Ovary (tissue), 9 donors: ENCODE data around the gene HDAC11. TPM values are rescaled to one million over a fixed set of nuclear protein-coding genes. Genes with fewer than 3 reads are reported as not detected.

Experiments used
- DNase-seq, 5 donors: peaks; one replicate each; pipeline ENCODE4 v3.0.0-alpha.2; 2019 to 2020
- H3K27ac ChIP-seq, 2 donors: fragments of 200-600 bp; one replicate each; pipeline versions ENCODE4 v1.5.1 to v1.8.0; 2019 to 2022
- H3K27me3 ChIP-seq: fragments of 200-600 bp; one replicate; pipeline ENCODE4 v1.8.0; 2022
- H3K36me3 ChIP-seq: fragments of 200-600 bp; sonication (generic); one replicate; pipeline ENCODE4 v1.5.1; 2019
- H3K4me1 ChIP-seq: one replicate; pipeline ENCODE4 v1.8.1; 2013; ENCODE audit warnings: mild to moderate bottlenecking, moderate library complexity; ENCODE audit not compliant: insufficient read depth
- H3K4me3 ChIP-seq: fragments of 200-600 bp; sonication (generic); one replicate; pipeline ENCODE4 v1.5.1; 2017
- H3K9me3 ChIP-seq, 2 donors: fragments of 200-600 bp in 1 of 2; sonication (generic) in 1 of 2; one replicate each; pipeline versions ENCODE4 v1.5.1 to v1.8.1; 2013 to 2019; ENCODE audit warnings: mild to moderate bottlenecking in 1 of 2, moderate library complexity in 1 of 2
- EP300 ChIP-seq: sonication (generic); formaldehyde crosslinking; IDR thresholded peaks from one replicate; pipeline ENCODE4 v1.6.1; 2017; ENCODE audit warnings: antibody characterized with exemption
- POLR2A ChIP-seq: fragments of 450-650 bp; IDR thresholded peaks from one replicate; pipeline ENCODE4 v1.6.1; 2017; ENCODE audit warnings: antibody characterized with exemption, mild to moderate bottlenecking, moderate library complexity
- WGBS, 3 donors: extraction: QIAGEN DNeasy Blood & Tissue Kit in 1 of 3; methylation state at CpG; one replicate each; pipeline versions ENCODE4 v1.1.5 to v1.1.7; 2013 to 2017; 5-methylcytosine and 5-hydroxymethylcytosine counted together
- intact Hi-C, 4 donors: fragments of 100-400 bp; cut with DNase I; formaldehyde crosslinking; loops; one replicate each; pipeline versions ENCODE4 v1.11.0 to v1.15.1; 2022 to 2023
- polyA plus RNA-seq, 2 donors: library from polyadenylated mRNA; stranded (reverse); fragments of 200-250 nt in 1 of 2; fragments of 350-450 nt in 1 of 2; fragmentation: Illumina TruSeq in 1 of 2; extraction: RNeasy Lipid Tissue Mini Kit (QIAGEN cat#74804) in 1 of 2; gene quantifications; one replicate each; pipeline ENCODE4 v1.2.3, GENCODE V29; 2013 to 2014
- total RNA-seq, 7 donors: library from RNA; depleted of rRNA in 2 of 7; stranded (reverse); fragments of >200 nt in 2 of 7; fragmentation: NEBNext Ultra II Directional in 3 of 7; extraction: Animal tissue kit (Norgen Biotek cat#: 25700) in 3 of 7; gene quantifications; one replicate each; pipeline versions ENCODE4 v1.1.0 to v1.2.4, GENCODE V29; 2016 to 2023
- TF ChIP-seq, protein P1 (sequence below), 3 donors: fragments of 450-650 bp in 2 of 3; fragments of 200-600 bp in 1 of 3; IDR thresholded peaks; one replicate each; pipeline versions ENCODE4 v1.5.1 to v1.8.0; 2016 to 2022; ENCODE audit warnings: antibody characterized with exemption in 3 of 3, mild to moderate bottlenecking in 1 of 3
- donor health status: DM: no; HTN: no; CAD: no; lungs with moderate emphysema.
- donor health status: DM: no; HTN: no; CAD: no.
- donor health status: Bipolar disorder and iron deficiency.
- donor health status: DM: yes; HTN: yes; CAD: no.
- donor health status: DM: no; HTN: no; CAD: no.
- donor health status: DM: yes; HTN: yes; CAD: no.

Gene HDAC11
- total and polyA plus RNA-seq, 9 donors: 6.4 to 27.1 (median 19.6) TPM

DNA sequence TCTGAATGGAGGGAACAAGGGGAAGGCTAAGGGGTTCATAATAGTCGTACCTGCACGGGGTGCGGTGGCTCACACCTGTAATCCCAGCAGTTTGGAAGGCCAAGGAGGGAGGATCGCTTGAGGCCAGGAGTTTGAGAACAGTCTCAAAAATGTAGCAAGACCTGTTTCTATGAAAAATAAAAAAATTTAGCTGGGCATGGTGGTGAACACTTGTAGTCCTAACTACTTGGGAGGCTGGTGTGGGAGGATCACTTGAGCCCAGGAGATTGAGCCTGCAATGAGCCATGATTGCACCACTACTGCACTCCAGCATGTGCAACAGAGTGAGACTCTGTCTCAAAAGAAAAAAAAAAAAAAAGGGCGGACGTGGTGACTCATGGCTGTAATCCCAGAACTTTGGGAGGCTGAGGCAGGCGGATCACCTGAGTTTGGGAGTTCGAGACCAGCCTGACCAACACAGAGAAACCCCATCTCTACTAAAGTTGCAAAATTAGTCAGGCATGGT lies 17.9 kb upstream of the HDAC11 start:
- DNase-seq: no peak
- H3K27me3 ChIP-seq: no peaks in the 10 kb centered on the region
- H3K9me3 ChIP-seq: no peaks in the 10 kb centered on the region
- no peaks in the 10 kb centered on the region for H3K36me3 ChIP-seq
- H3K4me1 ChIP-seq: no peaks in the 10 kb centered on the region
- H3K4me3 ChIP-seq: no peak overlapping the region
- TF ChIP-seq POLR2A (no peak), EP300 (no peak)
- TF ChIP-seq, protein P1, sequence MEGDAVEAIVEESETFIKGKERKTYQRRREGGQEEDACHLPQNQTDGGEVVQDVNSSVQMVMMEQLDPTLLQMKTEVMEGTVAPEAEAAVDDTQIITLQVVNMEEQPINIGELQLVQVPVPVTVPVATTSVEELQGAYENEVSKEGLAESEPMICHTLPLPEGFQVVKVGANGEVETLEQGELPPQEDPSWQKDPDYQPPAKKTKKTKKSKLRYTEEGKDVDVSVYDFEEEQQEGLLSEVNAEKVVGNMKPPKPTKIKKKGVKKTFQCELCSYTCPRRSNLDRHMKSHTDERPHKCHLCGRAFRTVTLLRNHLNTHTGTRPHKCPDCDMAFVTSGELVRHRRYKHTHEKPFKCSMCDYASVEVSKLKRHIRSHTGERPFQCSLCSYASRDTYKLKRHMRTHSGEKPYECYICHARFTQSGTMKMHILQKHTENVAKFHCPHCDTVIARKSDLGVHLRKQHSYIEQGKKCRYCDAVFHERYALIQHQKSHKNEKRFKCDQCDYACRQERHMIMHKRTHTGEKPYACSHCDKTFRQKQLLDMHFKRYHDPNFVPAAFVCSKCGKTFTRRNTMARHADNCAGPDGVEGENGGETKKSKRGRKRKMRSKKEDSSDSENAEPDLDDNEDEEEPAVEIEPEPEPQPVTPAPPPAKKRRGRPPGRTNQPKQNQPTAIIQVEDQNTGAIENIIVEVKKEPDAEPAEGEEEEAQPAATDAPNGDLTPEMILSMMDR (IDR thresholded peaks at IDR 0.05): no peak
- WGBS, 3 donors: 76 to 80% (median 79%) methylated on average over 8 of the region's 8 CpGs
- intact Hi-C loops: no loop called here
- H3K27ac ChIP-seq: no peak overlapping the region

GRCh38 chr3:13462822-13463221 lies 17.3 kb upstream of the HDAC11 start:
- Histone ChIP-seq H3K4me1 (no peaks in the 10 kb centered on the region), H3K9me3 (no peaks in the 10 kb centered on the region), H3K27me3 (no peaks in the 10 kb centered on the region), H3K4me3 (no peak overlapping the region), H3K36me3 (no peaks in the 10 kb centered on the region), H3K27ac (no peak overlapping the region)
- intact Hi-C loops: no loop called here
- TF ChIP-seq POLR2A: no peak
- TF ChIP-seq, protein P1 (IDR thresholded peaks at IDR 0.05): no peak
- no peak for TF ChIP-seq EP300
- DNase-seq: no peak
- WGBS, 3 donors: 55 to 62% (median 61%) methylated on average over 5 of the region's 5 CpGs

GRCh38 chr3:13463618-13464400 lies 16.3 kb upstream of the HDAC11 start:
- H3K9me3 ChIP-seq: no peaks in the 10 kb centered on the region
- H3K27ac ChIP-seq: no peak overlapping the region
- H3K36me3 ChIP-seq: no peaks in the 10 kb centered on the region
- no peak overlapping the region for H3K4me3 ChIP-seq
- 77 to 80% (median 80%) methylated on average over 11 of the region's 11 CpGs for WGBS, 3 donors
- no peaks in the 10 kb centered on the region for H3K4me1 ChIP-seq
- intact Hi-C loops: no loop called here
- no peaks in the 10 kb centered on the region for H3K27me3 ChIP-seq
- TF ChIP-seq POLR2A (no peak), EP300 (no peak)
- TF ChIP-seq, protein P1 (IDR thresholded peaks at IDR 0.05): no peak
- DNase-seq: no peak

DNA sequence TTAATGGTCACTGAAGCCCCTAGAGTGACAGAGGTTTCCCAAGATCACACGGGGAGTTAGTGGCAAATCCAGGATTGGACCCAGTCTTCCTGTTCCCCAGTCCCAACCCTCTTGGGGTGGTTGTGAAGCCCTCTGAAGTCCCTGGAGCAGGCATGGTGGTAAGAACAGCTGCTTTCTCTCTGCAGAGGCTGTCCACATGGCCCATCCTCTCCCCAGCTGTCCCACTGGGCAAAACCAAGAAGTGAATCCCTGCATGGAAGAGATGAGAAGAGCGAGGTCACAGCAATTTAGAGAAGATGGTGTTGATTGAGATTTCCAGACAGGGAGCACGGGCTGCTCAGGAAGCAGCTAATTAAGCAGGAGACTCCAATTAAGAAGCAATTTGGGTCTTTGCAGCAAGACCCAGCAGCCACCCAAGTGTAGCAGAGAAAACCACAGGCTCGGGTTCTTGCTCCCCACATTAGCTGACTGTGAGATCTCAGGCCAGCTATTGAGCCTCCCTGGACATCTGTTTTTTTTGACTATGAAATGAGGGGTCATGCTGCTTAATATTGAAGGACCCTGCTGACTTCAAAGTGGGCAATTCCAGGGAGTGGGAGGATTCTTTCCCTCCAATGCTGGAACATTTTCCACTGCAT lies 14.8 kb upstream of the HDAC11 start:
- H3K27me3 ChIP-seq: no peaks in the 10 kb centered on the region
- no peak for DNase-seq
- no peak overlapping the region for H3K4me3 ChIP-seq
- intact Hi-C loops: no loop called here
- TF ChIP-seq, protein P1 (IDR thresholded peaks at IDR 0.05): no peak
- no peak for TF ChIP-seq POLR2A
- TF ChIP-seq EP300: no peak
- no peaks in the 10 kb centered on the region for H3K36me3 ChIP-seq
- H3K4me1 ChIP-seq: no peaks in the 10 kb centered on the region
- H3K9me3 ChIP-seq: no peaks in the 10 kb centered on the region
- 33 to 48% (median 47%) methylated on average over 4 of the region's 4 CpGs for WGBS, 3 donors
- no peak overlapping the region for H3K27ac ChIP-seq
